Measurements from ENCODE around the gene HJURP.
A peak's percentile ranks its signal among the peaks of the same experiment; 100 is the strongest.
"Not testable (repeated sequence)": the region's sequence is repeated elsewhere in the genome, so short reads cannot be mapped to it uniquely, and the experiment has no call there.

Gene HJURP, protein sequence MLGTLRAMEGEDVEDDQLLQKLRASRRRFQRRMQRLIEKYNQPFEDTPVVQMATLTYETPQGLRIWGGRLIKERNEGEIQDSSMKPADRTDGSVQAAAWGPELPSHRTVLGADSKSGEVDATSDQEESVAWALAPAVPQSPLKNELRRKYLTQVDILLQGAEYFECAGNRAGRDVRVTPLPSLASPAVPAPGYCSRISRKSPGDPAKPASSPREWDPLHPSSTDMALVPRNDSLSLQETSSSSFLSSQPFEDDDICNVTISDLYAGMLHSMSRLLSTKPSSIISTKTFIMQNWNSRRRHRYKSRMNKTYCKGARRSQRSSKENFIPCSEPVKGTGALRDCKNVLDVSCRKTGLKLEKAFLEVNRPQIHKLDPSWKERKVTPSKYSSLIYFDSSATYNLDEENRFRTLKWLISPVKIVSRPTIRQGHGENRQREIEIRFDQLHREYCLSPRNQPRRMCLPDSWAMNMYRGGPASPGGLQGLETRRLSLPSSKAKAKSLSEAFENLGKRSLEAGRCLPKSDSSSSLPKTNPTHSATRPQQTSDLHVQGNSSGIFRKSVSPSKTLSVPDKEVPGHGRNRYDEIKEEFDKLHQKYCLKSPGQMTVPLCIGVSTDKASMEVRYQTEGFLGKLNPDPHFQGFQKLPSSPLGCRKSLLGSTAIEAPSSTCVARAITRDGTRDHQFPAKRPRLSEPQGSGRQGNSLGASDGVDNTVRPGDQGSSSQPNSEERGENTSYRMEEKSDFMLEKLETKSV

DNA sequence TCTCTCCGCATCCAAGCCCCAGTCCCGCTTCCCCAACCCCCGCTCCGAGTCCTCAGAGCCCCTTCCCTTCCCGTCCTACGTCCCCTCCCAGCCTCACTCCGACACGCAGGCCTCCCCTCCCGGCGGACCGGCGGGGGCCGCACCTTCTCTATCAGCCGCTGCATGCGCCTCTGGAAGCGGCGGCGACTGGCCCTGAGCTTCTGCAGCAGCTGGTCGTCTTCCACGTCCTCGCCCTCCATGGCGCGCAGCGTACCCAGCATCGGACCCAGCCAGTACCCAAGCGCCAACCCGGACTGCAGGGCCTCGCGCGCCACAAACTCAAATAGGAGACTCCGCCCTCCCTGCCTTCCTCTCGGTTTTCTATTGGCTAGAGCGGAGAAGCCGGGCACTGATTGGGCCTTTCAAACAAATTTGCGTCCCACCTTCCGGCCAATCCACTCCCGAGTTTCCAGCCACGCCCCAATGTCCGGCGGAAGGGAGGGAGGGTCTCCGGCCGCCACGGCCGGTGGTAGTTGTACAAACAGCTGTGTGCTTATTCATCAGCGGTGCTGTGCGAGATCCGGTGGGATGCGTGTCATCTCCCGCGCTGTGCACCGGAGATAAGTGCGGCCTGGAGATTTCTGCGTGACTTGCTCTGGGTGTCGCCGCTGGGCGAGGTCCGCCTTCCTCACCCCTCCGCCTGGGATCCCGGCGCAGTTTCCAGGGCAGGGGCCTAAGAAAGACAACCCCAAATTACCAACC, at the start of gene HJURP:
TSS of gene HJURP (minus strand) at position 295 of the 741 bp plus-strand sequence. CDS start at position 260, 35 bp downstream.
- peak; percentile 97 for DNase-seq (ENCODE audit: low read depth)
- peak within 1 kb of the TSS; percentile 84 for H3K4me3 ChIP-seq (ENCODE audit: low read length)
- TF ChIP-seq, protein P1, sequence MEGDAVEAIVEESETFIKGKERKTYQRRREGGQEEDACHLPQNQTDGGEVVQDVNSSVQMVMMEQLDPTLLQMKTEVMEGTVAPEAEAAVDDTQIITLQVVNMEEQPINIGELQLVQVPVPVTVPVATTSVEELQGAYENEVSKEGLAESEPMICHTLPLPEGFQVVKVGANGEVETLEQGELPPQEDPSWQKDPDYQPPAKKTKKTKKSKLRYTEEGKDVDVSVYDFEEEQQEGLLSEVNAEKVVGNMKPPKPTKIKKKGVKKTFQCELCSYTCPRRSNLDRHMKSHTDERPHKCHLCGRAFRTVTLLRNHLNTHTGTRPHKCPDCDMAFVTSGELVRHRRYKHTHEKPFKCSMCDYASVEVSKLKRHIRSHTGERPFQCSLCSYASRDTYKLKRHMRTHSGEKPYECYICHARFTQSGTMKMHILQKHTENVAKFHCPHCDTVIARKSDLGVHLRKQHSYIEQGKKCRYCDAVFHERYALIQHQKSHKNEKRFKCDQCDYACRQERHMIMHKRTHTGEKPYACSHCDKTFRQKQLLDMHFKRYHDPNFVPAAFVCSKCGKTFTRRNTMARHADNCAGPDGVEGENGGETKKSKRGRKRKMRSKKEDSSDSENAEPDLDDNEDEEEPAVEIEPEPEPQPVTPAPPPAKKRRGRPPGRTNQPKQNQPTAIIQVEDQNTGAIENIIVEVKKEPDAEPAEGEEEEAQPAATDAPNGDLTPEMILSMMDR (IDR thresholded peaks at IDR 0.05; ENCODE audit: insufficient read depth, low read depth, low read length, missing control alignments), result no peak

DNA sequence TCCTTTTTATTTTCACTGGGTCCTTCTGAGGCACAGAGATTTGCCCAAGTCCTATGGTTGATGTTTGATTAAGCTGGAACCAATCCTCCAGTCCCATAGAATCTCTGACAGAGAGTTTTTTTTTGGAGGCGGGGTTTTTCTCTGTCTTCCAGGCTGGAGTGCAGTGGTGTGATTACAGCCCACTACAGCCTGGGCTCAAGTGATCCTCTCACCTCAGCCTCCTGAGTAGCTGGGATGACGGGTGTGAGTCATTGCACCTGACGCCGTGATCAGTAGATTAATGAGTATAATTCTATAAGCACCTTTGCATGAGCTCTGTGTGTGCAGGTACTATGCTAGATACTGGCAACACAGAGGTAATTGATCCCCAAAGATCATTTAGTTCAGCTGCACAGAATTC, 47.5 kb upstream of the HJURP start:
- H3K4me3 ChIP-seq (ENCODE audit: low read length), result no peak overlapping the region
- TF ChIP-seq, protein P1 (IDR thresholded peaks at IDR 0.05; ENCODE audit: insufficient read depth, low read depth, low read length, missing control alignments), result no peak
- DNase-seq (ENCODE audit: low read depth), result no peak

DNA sequence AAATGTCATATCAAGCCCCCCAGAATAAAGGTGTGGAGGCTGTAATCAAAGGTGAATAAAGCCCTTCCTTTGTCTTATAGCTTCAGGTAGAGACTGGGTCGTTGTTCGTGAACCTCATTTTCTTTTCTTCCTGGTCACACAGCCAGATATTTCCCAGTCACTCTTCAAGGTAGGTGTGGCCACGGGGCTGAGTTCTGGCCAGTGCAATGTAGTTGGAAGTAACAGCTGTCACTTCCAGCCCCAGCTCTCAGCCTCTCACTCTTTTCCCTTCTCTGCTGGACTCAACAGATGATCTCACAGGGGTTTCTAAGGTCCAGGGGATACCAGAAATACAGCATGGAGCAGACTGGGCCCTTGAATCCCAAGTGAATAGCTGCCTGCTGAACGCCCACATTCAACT, 47.0 kb upstream of the HJURP start:
- TF ChIP-seq, protein P1 (IDR thresholded peaks at IDR 0.05; ENCODE audit: insufficient read depth, low read depth, low read length, missing control alignments), result no peak
- no peak for DNase-seq (ENCODE audit: low read depth)
- H3K4me3 ChIP-seq (ENCODE audit: low read length), result no peak overlapping the region

DNA sequence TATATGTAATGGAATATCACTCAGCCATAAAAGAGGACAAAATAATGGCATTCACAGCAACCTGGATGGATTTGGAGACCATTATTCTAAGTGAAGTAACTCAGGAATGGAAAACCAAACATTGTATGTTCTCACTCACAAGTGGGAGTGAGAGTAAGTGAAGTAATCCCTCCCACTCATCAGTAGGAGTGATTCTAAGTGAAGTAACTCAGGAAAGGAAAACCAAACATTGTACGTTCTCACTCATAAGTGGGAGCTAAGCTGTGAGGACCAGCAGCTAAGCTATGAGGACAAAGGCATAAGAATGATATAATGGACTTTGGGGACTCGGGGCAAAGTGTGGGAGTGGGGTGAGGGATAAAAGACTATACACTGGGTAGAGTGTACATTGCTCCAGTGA, 41.9 kb upstream of the HJURP start:
- not testable (repeated sequence) for H3K4me3 ChIP-seq (ENCODE audit: low read length); DNase-seq (ENCODE audit: low read depth)

DNA sequence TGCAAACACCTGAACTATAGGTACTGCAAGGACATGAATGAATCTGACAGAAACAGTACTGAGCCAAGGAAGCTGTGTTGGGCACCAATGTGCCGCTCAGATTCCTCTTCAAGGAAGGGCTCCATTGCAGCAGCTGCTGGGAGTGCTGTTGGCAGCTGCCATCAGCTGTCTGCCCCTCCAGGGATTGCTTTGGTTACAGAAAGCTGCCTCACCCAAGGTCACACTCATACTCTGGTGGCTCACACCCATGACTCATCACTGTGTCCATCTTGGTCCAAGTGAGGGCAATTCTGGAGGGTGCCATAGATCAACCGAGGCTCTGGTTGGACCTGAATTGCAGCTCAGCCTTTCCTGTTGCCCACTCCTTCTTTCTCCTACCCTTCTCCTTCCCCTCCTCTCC, 38.5 kb upstream of the HJURP start:
- TF ChIP-seq, protein P1 (IDR thresholded peaks at IDR 0.05; ENCODE audit: insufficient read depth, low read depth, low read length, missing control alignments), result no peak
- no peak overlapping the region for H3K4me3 ChIP-seq (ENCODE audit: low read length)
- DNase-seq (ENCODE audit: low read depth), result peak; percentile 6

DNA sequence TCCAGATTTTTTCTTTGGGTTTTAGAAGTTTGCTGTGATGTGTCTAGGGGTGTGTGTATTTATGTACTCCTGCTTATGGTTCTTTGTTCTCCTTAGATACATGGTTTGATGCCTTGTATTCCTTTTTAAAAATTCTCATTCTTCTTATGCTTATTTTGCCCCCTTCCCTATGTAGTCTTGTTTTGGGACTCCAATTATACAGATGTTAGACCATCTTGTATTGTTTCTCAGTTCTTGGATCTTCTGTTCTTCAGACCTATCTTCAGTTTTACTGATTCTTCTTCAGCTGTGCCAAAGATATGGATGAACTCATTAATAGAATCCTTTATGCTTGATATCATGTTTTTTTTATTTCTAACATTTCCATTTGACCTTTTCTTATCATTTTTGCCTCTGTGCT, 28.0 kb upstream of the HJURP start:
- H3K4me3 ChIP-seq (ENCODE audit: low read length), result no peak overlapping the region
- no peak for DNase-seq (ENCODE audit: low read depth)
- TF ChIP-seq, protein P1 (IDR thresholded peaks at IDR 0.05; ENCODE audit: insufficient read depth, low read depth, low read length, missing control alignments), result no peak

DNA sequence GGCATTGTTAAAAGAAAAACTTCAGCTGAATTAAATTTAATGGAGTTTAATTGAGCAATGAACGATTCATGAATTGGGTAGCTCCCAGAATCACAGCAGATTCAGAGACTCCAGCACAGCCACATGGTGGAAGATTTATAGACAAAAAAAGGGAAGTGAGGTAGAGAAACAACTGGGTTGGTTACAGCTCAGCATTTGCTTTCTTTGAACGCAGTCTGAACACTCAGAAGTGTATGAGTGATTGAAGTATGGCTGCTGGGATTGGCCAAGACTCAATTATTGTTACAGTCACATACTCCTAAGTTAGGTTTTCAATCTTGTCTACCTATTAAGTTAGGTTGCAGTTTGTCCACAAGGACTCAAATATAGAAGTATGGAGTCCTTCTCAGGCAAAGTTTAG, 17.8 kb upstream of the HJURP start:
- DNase-seq (ENCODE audit: low read depth); H3K4me3 ChIP-seq (ENCODE audit: low read length): not testable (repeated sequence)

Measured in epithelial cell of esophagus (primary cell).